ENCODE results near the gene PFKFB4.

The PFKFB4 gene

GRCh38 chr3:48564667-48565066 lies 8.1 kb upstream of the PFKFB4 start:
- peak overlapping the region; percentile 21 for H3K9ac ChIP-seq (ENCODE audit: insufficient read length, low read depth)
- no peaks in the 10 kb centered on the region for H3K27me3 ChIP-seq (ENCODE audit: insufficient read depth, insufficient read length)
- no peaks in the 10 kb centered on the region for H3K9me3 ChIP-seq (ENCODE audit: insufficient read depth, low read length)
- peaks cover 35% of the 10 kb centered on the region for H3K4me1 ChIP-seq (ENCODE audit: insufficient read depth, insufficient read length)
- peaks cover 77% of the 10 kb centered on the region for H3K36me3 ChIP-seq (ENCODE audit: insufficient read depth, insufficient read length, low read length)
- TF ChIP-seq ZNF274 (IDR thresholded peaks at IDR 0.05; ENCODE audit: low read depth, low read length): no peak
- no peak for TF ChIP-seq SUZ12 (IDR thresholded peaks at IDR 0.05; ENCODE audit: extremely low read depth, insufficient read depth, insufficient read length)
- no peak for TF ChIP-seq YY1 (IDR thresholded peaks at IDR 0.05; ENCODE audit: insufficient read depth, insufficient read length)
- no peak overlapping the region for H3K4me3 ChIP-seq (ENCODE audit: insufficient read length, low read depth)
- DNase-seq (ENCODE audit: low read depth, low spot score): no peak

- no peaks in the 10 kb centered on the region for H3K27me3 ChIP-seq (ENCODE audit: insufficient read depth, insufficient read length)
- peak overlapping the region; percentile 16 for H3K9ac ChIP-seq (ENCODE audit: insufficient read length, low read depth)
- no peak overlapping the region for H3K4me3 ChIP-seq (ENCODE audit: insufficient read length, low read depth)
- TF ChIP-seq SUZ12 (IDR thresholded peaks at IDR 0.05; ENCODE audit: extremely low read depth, insufficient read depth, insufficient read length): no peak
- no peak for TF ChIP-seq YY1 (IDR thresholded peaks at IDR 0.05; ENCODE audit: insufficient read depth, insufficient read length)
- no peak for TF ChIP-seq ZNF274 (IDR thresholded peaks at IDR 0.05; ENCODE audit: low read depth, low read length)
- no peak for DNase-seq (ENCODE audit: low read depth, low spot score)
- peaks cover 70% of the 10 kb centered on the region for H3K36me3 ChIP-seq (ENCODE audit: insufficient read depth, insufficient read length, low read length)
- H3K4me1 ChIP-seq (ENCODE audit: insufficient read depth, insufficient read length): peaks cover 35% of the 10 kb centered on the region
- no peaks in the 10 kb centered on the region for H3K9me3 ChIP-seq (ENCODE audit: insufficient read depth, low read length)
Observed at GRCh38 chr3:48564022-48564421, 7.4 kb upstream of the PFKFB4 start.

GRCh38 chr3:48563382-48563918 lies 6.8 kb upstream of the PFKFB4 start, which contains the start of gene UCN2:
TSS of gene UCN2 (minus strand) at chr3:48563781. CDS start at chr3:48563124, 657 bp downstream.
- TF ChIP-seq SUZ12 (IDR thresholded peaks at IDR 0.05; ENCODE audit: extremely low read depth, insufficient read depth, insufficient read length) (no peak), YY1 (IDR thresholded peaks at IDR 0.05; ENCODE audit: insufficient read depth, insufficient read length) (no peak), ZNF274 (IDR thresholded peaks at IDR 0.05; ENCODE audit: low read depth, low read length) (no peak)
- Histone ChIP-seq H3K9me3 (ENCODE audit: insufficient read depth, low read length) (no peaks in the 10 kb centered on the region), H3K27me3 (ENCODE audit: insufficient read depth, insufficient read length) (no peaks in the 10 kb centered on the region), H3K4me3 (ENCODE audit: insufficient read length, low read depth) (no peak within 1 kb of the TSS), H3K36me3 (ENCODE audit: insufficient read depth, insufficient read length, low read length) (peaks cover 66% of the 10 kb centered on the region), H3K9ac (ENCODE audit: insufficient read length, low read depth) (peak within 1 kb of the TSS; percentile 42), H3K4me1 (ENCODE audit: insufficient read depth, insufficient read length) (peaks cover 38% of the 10 kb centered on the region)
- DNase-seq (ENCODE audit: low read depth, low spot score): no peak

GRCh38 chr3:48562367-48563095 lies 5.9 kb upstream of the PFKFB4 start:
- TF ChIP-seq YY1 (IDR thresholded peaks at IDR 0.05; ENCODE audit: insufficient read depth, insufficient read length) (no peak), ZNF274 (IDR thresholded peaks at IDR 0.05; ENCODE audit: low read depth, low read length) (no peak), SUZ12 (IDR thresholded peaks at IDR 0.05; ENCODE audit: extremely low read depth, insufficient read depth, insufficient read length) (no peak)
- Histone ChIP-seq H3K9me3 (ENCODE audit: insufficient read depth, low read length) (no peaks in the 10 kb centered on the region), H3K4me3 (ENCODE audit: insufficient read length, low read depth) (no peak overlapping the region), H3K27me3 (ENCODE audit: insufficient read depth, insufficient read length) (no peaks in the 10 kb centered on the region), H3K9ac (ENCODE audit: insufficient read length, low read depth) (peak overlapping the region; percentile 42), H3K4me1 (ENCODE audit: insufficient read depth, insufficient read length) (peaks cover 40% of the 10 kb centered on the region), H3K36me3 (ENCODE audit: insufficient read depth, insufficient read length, low read length) (peaks cover 56% of the 10 kb centered on the region)
- DNase-seq (ENCODE audit: low read depth, low spot score): no peak

- TF ChIP-seq ZNF274 (IDR thresholded peaks at IDR 0.05; ENCODE audit: low read depth, low read length): no peak
- TF ChIP-seq YY1 (IDR thresholded peaks at IDR 0.05; ENCODE audit: insufficient read depth, insufficient read length): no peak
- TF ChIP-seq SUZ12 (IDR thresholded peaks at IDR 0.05; ENCODE audit: extremely low read depth, insufficient read depth, insufficient read length): no peak
- H3K9ac ChIP-seq (ENCODE audit: insufficient read length, low read depth): peak overlapping the region; percentile 63
- DNase-seq (ENCODE audit: low read depth, low spot score): no peak
- peaks cover 40% of the 10 kb centered on the region for H3K4me1 ChIP-seq (ENCODE audit: insufficient read depth, insufficient read length)
- no peak overlapping the region for H3K4me3 ChIP-seq (ENCODE audit: insufficient read length, low read depth)
- H3K36me3 ChIP-seq (ENCODE audit: insufficient read depth, insufficient read length, low read length): peaks cover 43% of the 10 kb centered on the region
- no peaks in the 10 kb centered on the region for H3K27me3 ChIP-seq (ENCODE audit: insufficient read depth, insufficient read length)
- no peaks in the 10 kb centered on the region for H3K9me3 ChIP-seq (ENCODE audit: insufficient read depth, low read length)
Observed at GRCh38 chr3:48561045-48561736, 4.6 kb upstream of the PFKFB4 start.

- Histone ChIP-seq H3K9me3 (ENCODE audit: insufficient read depth, low read length) (no peaks in the 10 kb centered on the region), H3K27me3 (ENCODE audit: insufficient read depth, insufficient read length) (no peaks in the 10 kb centered on the region), H3K9ac (ENCODE audit: insufficient read length, low read depth) (peak overlapping the region; percentile 63), H3K36me3 (ENCODE audit: insufficient read depth, insufficient read length, low read length) (peaks cover 37% of the 10 kb centered on the region), H3K4me3 (ENCODE audit: insufficient read length, low read depth) (no peak overlapping the region), H3K4me1 (ENCODE audit: insufficient read depth, insufficient read length) (peaks cover 37% of the 10 kb centered on the region)
- TF ChIP-seq ZNF274 (IDR thresholded peaks at IDR 0.05; ENCODE audit: low read depth, low read length) (no peak), YY1 (IDR thresholded peaks at IDR 0.05; ENCODE audit: insufficient read depth, insufficient read length) (no peak), SUZ12 (IDR thresholded peaks at IDR 0.05; ENCODE audit: extremely low read depth, insufficient read depth, insufficient read length) (no peak)
- DNase-seq (ENCODE audit: low read depth, low spot score): no peak
Observed at GRCh38 chr3:48560648-48561018, 4.0 kb upstream of the PFKFB4 start.

Measured in NT2/D1 (cell line).